Hair follicular keratinocyte (primary cell): ENCODE measurements around the gene NDUFA1. TPM values are rescaled to one million over a fixed set of nuclear protein-coding genes. Genes with fewer than 3 reads are reported as not detected.

Experiments used
- total RNA-seq: library from RNA; depleted of rRNA; stranded (reverse); fragments of >200 nt; gene quantifications from 2 replicates; pipeline ENCODE4 v1.2.3, GENCODE V29; 2015

NDUFA1 gene
- 85.8 and 89.1 TPM in 2 replicates for total RNA-seq

DNA sequence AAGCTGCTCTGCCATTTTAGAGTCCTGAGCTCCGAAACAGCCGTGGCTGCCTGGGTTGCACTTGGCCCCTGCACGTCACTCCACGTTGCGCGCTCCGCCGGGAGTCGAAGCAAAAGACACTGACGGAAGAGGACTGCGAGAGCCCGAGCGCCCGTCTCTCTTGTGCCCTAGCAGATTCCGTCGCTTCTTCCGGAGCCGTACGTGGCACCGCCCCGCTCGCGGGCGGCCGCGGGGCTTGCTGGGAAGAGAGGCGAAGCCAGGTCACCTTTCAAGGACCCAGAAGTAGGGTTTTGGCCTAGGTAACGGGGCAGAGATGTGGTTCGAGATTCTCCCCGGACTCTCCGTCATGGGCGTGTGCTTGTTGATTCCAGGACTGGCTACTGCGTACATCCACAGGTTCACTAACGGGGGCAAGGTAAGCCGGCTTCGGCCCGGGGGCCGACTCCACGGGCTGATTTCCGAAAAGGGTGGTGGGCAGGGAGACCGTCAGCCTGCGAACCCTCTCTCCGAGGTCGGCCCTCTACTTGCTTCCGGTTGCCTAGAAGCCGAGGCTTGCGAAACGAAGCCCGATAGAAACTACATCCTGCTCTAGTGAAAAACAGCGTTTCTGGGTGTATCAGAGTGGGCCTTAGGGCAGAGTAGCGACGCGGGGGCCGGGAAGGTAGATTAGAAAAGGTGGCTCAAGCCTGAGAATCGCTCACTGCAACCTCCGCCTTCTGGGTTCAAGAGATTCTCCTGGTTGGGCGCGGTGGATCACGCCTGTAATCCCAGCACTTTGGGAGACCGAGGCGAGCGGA lies at the start of gene NDUFA1, which contains the start of gene RNF113A:
TSS of gene NDUFA1 (plus strand) at position 234 of the 797 bp plus-strand sequence. CDS start at position 314, 80 bp downstream.
TSS of gene RNF113A (minus strand) at position 135 of the 797 bp plus-strand sequence. CDS start at position 15, 120 bp downstream.

DNA sequence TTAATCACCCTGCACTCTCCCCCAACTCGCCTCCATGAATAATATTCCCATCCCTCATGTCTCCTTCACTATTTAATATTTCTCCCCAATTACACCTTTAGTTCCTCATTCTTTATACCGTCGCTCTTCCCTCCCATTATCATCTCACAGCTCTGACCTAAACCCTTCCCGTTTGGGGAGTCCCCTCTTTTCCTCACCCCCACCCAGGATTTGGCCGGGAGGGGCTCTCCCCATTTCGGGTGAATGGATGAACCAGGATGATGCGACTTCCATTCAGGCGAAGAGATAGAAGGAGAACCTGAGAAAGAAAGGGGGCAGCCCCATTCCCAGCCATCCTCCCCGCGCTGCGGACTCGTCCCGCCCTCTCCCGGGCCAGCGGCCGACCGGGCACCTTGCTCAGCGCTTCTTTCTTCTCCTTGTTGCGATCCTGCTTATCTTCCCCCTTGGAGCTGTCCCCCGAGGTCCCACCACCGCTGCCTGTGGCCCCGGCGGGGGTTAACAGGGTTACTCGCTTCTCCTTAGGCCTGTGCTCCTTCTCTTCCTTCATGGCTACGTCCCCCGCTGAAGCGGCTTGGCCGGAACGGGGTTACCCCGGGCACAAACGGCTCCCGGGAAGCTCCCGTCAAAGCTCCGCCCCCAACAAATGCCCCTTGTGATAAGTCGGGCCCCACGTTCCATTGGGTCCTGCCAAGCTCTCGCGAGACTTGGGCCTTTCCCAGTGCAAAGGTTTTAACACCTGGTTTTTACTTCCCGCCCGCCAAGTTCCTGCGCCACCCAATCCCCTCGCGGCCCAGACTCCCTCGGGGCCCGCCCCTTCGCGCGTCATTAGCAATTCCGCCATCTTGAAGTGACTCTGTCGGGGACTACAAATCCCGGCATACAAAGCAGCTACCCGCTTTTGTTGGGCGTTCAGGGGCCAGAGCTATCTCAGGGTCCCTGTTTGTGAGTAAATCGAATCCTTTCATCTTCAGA lies 19.0 kb upstream of the NDUFA1 start, which contains the start of gene UPF3B:
TSS of gene UPF3B (minus strand) at position 582 of the 972 bp plus-strand sequence. CDS start at position 547, 35 bp downstream.

DNA sequence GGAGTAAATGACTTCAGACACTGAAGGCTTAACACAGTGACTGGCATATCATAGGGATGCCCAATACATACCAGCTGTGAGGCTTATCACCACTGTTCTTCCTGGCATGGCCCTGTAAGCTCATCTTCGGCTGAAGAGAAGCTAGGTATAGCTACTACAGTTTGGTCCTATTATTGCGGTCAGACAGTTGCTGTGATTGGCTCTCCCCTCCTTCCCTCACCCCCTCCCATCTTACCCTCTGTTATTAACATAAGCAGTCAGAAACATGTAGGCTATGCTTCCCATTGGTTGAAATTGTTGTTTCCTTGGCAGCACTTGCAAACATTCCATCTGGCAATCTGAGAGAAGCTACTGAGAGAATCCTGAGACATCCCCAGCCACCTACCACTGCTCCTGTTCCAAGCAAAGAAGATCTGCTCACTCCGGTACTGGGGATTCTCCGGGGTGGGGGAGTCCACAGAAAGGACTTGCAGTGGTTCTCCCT lies 24.3 kb downstream of the NDUFA1 start, which contains the start of gene AKAP14:
TSS of gene AKAP14 (plus strand) at position 51 of the 484 bp plus-strand sequence. CDS start 7,331 bp downstream, outside the sequence.

Other genes with a start within 250 kb of the NDUFA1 start
- 8.2 and 9.0 TPM in 2 replicates for gene SEPTIN6, start 178.7 kb upstream of the NDUFA1 start, total RNA-seq
- gene SOWAHD, start 113.2 kb upstream of the NDUFA1 start, total RNA-seq: 0.68 TPM in 1 of 2 replicates, not detected in the other
- gene RPL39, start 80.2 kb upstream of the NDUFA1 start, total RNA-seq: 5,686 and 6,700 TPM in 2 replicates
- 2.7 and 2.9 TPM in 2 replicates for gene UPF3B, start 18.9 kb upstream of the NDUFA1 start, total RNA-seq
- 11.6 and 14.5 TPM in 2 replicates for gene RNF113A, start 99 bp upstream of the NDUFA1 start, total RNA-seq
- gene AKAP14, start 24.1 kb downstream of the NDUFA1 start, total RNA-seq: not detected in 2 replicates
- gene NKAP, start 71.9 kb downstream of the NDUFA1 start, total RNA-seq: 2.7 and 4.1 TPM in 2 replicates
- not detected in 2 replicates for gene RHOXF2B, start 205.9 kb downstream of the NDUFA1 start, total RNA-seq
- not detected in 2 replicates for gene RHOXF1, start 244.1 kb downstream of the NDUFA1 start, total RNA-seq